ENCODE measurements around the gene BRD1.
"Not testable (repeated sequence)": the region's sequence is repeated elsewhere in the genome, so short reads cannot be mapped to it uniquely, and the experiment has no call there.

BRD1 gene

DNA sequence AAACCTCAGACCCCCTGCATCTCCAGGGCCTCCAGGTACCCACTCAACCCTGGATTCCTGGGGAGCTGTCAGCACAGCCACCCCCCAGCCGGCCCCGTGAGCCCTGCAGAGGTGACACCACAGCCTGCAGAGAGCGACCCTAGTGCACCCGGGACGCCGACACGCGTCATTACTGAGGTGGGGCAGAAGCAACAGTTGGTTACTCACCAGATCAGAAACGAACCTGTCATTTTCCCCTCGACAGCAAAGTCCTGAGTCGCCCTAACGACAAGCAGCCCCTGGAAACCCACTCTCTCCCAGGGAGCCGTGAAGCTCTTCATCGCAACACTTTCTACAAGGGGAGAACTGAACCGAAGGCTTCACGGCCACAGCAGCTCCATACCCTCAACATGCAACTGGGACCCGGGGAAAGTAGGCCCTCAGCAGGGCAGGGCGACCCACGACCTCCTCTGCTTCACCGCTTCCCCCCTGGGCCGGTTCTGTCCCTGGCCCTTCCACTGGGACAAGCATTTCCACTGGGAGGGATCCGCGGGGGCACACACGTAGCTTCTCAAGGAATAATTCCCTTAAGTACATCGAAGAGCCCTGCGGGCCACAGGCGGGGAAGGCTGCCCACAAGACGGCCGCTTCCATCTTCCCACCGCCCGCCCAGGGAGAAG is 1.6 kb downstream of the BRD1 start:
- no peak for DNase-seq (ENCODE audit: low spot score)

DNA sequence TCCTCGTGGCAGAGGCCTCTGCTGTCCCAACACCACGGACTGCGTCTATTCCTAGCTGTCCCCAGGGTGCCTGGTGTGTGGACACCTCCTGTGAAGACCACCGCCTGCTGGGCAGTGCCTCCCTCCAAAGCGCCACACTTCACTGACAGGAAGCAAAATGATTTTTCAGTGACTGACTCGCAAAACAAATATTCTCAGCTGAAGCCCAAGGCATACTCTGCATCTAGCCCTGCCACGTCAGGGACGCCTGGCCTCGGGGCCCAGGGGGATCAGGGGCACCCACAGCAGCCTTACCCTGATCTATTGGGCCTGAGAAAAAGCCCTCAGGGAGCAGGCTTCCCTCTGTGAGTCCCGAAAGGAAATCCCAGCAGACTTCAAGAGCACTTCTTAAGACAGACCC is 2.2 kb downstream of the BRD1 start:
- no peak for DNase-seq (ENCODE audit: low spot score)

DNA sequence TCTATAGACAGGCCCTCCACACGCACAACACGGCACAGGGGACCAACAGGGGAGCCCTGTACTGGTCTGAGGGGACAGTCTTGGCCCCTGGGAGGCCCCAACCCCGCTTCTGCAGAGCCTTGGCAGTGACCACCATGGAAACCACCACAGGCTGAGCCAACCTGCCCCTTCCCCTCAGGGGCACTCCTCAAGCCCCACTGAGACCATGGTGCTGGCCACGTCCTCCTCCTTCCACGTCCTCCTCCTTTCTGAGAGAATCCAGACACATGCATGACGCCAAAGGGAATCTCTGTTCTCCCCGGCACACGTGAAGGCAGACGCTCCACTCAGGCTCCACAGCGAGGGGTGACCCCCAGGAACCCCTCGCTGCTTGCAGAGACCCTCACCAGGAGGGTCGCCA is 2.7 kb downstream of the BRD1 start:
- no peak for DNase-seq (ENCODE audit: low spot score)

DNA sequence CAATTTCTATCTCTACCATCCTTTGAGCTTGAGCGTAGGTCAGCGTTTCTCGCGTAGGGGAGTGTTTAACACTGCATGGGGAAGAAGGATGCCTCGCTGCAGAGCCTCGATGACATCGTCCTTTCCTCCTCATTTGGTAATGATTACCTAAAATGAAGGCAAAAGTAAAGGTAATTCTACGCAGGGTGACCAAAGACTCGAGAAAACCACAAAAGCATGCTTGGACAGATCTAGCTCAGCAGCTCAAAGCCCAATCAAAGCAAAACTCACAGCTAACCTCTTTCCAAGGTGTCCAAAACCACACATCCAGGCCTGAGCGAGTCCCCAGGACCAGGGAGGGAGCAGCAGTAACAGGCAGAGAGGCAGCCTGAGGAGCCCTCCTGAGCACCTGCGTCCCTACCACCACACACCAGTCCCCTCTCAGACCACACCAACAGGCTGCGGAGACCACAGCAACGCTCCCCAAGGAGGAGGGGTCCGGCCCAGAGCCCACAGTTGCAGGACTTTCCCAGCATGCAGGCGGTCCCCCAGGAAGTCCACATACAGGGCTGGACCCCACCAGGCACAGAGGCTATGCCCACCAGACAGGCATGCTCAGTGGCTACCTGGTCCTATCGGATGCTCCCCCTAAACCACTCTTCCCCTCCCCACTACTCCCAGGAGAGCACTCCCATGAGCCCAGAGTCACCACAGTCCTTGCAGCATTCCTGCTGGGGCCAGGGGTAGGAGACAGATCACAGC is 3.3 kb downstream of the BRD1 start:
- DNase-seq (ENCODE audit: low spot score), result no peak

DNA sequence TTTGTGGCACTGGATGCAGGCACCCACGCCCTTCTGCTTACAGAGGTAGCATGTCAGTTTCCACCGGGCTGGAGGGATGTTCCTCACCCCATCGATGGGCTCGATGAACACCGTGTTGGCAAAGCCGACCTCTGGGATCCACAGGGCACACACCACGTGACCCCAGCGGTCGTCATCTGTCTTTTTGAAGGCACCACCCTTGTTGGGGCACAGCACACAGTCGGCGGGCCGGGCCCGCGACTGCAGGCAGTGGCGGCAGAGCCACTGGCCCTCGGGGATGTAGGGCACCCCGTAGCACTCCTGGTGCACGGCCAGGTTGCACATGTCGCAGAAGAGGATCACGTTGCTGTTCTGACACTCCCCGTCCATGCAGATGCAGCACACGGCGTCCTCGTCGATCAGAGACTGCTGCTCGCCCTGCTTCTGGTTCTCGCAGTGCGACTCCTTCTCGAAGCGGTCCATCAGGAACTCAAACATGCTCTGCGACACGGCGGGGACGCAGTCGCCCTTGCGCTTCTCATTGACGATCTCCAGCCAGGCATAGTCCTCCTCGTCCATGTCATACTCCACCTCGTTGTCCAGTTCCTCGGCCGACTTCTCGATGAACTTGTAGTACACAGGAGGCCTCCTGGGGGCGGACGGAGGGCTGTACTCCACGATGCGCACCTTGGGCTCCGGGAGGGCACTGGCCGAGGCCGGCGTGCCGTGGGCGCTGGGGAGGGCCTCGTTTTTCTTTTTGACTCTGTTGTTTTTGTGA is 4.2 kb downstream of the BRD1 start:
- no peak for DNase-seq (ENCODE audit: low spot score)

DNA sequence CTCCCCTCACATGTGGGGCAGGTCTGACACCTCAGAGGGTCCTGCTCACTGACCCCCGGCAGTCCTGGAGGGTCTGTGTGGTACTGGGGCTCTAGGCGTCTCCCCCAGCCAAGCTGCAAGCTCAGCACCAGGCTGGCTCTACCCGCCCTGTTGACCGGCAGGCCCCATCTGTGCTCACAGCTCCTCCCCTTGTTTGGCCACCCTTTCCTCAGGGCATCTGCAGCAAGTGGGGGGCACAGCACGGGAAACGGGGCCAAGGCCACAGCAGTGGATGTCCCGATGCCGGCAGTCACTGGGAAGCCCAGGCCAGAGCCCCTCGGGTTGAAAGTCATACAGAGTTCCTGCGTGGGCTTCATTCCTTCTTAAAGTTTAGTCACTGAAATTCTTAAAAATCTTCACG is 5.9 kb downstream of the BRD1 start:
- not testable (repeated sequence) for DNase-seq (ENCODE audit: low spot score)

DNA sequence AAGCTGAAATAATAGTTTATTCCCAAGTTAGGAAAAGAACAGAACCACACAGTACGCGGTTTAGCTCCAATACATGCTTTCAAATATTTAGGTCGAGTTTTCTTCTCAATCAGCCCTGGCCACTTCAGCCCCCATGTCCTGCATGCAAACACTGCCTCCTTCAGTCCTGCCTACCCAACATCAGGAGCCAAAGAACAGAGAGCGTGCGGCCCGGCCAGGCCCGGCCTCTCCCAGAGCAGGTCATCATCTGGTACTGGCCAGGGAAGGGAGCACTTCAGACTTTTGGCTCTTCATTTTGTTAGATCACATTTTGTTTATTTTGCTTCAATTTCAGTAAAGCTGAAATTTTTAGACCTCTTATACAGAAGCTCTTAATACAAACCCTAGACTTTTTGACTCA is 6.7 kb downstream of the BRD1 start:
- DNase-seq (ENCODE audit: low spot score), result no peak

DNA sequence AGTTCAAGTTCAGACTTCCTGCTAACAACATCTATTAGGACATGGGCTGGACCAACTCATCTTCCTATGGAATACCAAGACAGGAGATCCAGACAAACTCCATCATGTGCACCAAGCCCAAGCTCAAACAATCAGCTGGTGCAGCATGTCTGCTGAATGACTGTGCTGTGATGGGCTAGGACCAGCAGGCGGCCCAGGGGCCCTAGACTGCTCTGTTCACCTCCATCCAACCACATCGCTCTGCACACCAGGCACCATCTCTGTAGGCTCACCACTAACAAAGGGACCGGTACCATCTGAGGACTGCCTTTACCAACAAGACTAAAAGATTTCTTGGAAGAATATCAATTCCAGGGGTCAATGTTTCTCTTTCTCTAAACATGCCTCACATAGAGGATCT is 10.3 kb downstream of the BRD1 start:
- DNase-seq (ENCODE audit: low spot score), result no peak

DNA sequence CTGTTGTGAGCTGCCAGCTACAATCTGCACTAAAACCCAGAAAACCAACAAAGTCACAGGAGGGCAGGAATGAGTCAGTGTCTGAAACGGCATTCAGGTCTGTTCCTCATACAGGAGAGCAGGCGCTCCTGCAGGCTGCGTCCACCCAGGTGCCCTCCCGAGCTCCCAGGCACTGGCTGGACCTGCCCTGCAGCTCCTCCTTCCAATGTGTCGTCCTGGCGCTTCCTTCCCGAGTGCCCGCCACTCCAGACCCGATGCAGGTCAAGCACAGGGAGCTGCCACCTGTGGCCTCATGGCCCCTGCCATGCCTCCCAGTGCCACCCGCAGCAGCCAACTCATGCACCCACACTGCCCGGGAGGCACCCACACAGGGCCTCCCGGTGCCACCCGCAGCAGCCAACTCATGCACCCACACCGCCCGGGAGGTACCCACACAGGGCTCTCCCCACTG is 12.0 kb downstream of the BRD1 start:
- no peak for DNase-seq (ENCODE audit: low spot score)

DNA sequence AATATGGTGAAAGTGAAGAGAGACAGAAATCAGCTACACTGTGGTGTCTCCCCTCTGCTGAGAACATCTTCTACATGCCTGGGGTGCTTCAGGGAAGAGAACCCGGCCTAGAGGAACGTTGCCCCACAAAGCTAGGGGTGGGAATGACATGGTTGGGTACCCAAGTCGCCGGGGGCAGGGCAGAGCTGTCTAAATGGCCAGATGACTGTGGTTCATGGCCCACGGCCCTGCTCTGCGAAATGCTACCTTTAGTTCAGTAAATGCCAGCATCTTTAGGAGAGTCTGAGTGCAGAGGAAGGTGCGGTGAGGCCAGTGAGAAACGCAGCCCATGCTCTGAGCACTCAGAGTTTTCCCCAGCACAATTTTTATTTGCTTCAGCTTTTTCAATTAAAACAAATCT is 12.8 kb downstream of the BRD1 start:
- DNase-seq (ENCODE audit: low spot score), result no peak

DNA sequence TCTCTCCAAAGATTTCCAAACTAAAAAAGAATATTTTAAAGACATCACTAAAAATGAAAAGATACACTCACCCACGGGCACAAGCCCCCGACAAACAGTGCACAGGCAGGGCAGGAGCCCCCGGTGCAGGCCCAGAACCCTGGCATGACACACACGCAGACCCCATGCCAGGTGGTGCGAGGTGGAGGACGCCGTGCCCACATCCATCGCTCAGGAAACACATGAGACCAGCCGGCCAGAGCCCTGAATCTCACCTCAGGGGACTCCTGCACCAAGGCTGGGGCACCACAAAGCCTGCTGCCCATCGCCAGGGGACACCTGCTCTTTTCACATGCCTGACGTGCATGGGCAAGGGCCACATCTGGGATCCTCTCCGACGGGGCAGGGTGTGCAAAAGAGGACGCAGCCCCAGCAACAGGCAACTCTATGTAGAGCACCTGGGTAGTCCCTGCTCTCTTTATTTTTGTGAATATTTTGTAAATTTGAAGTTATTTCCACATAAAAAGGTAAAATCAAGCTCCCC is 13.4 kb downstream of the BRD1 start:
- no peak for DNase-seq (ENCODE audit: low spot score)

DNA sequence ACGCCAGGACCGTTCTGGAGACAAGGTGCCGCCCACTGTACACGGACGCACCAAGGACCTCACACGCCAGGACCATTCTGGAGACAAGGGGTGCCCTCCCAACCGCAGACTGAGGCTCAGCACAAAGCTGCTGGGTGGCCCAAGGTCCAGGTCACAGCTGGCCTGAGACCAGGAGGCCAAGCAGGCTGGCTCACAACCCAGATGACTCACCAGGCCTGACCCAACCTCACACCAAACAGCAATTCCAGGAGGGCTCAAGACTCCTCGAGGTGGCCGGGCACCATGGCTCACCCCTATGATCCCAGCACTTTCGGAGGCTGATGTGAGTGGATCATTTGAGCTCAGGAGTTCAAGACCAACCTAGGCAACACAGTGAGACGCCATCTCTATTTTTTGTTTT is 14.8 kb downstream of the BRD1 start:
- DNase-seq (ENCODE audit: low spot score), result no peak

DNA sequence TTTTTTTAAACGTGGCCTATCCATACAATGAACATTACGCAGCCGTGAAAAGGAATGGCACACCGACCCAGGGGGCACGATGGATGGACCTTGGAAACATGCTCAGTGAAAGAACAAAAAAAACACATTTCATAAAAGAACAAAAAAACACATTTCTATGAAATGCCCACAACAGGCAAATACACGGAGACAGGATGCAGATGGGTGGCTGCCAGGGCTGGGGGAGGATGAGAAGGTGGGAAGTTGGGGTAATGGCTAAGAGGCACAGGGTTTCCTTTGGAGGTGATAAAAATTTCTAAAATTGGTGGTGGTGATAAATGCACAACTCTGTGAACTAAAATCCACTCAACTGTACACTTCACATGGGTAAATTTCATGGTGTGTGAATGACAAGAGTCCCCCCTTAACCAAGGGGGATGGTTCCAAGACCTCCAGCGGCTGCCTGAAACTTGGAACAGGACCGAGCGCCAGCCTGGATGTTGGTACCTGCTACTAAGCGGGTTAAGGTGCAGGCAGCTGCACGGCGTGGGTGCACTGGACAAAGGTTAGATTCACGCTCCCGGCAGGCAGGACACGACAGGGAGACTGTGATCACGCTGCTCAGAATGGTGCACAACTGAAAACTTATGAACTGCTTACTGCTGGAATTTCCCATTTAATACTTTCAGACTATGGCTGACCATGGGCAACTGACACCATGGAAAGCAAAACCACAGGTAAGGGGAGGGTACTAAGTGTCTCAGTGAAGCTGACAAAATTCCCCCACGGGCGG is 16.5 kb downstream of the BRD1 start:
- DNase-seq (ENCODE audit: low spot score), result no peak

DNA sequence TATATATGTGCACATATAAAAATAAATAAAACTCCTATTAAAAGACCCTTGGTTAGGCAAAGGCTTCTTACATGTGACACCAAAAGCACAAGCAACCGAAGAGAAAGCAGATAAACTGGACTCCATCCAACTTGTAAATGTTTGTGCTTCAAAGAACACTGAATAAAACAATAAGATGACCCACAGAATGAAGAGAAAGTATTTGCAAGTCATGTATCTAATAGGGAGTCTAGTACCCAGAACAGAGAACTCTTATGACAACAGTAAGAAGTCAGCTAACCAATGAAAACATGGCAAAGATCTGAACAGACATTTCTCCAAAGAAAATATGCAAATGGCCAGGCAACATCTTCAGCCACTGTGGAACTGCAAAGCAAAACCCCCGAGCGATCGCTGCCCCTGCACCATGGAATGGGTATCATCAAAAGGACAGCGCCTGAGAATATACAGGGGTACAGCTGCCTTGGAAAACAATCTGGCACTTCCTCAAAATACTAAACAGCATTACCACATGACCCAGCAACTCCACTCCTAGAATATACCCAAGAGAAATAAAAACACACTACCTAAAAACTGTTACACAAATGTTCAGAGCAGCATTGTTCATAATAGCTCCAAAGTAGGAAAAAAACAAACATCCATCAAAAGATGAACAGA is 17.2 kb downstream of the BRD1 start:
- DNase-seq (ENCODE audit: low spot score), result no peak

DNA sequence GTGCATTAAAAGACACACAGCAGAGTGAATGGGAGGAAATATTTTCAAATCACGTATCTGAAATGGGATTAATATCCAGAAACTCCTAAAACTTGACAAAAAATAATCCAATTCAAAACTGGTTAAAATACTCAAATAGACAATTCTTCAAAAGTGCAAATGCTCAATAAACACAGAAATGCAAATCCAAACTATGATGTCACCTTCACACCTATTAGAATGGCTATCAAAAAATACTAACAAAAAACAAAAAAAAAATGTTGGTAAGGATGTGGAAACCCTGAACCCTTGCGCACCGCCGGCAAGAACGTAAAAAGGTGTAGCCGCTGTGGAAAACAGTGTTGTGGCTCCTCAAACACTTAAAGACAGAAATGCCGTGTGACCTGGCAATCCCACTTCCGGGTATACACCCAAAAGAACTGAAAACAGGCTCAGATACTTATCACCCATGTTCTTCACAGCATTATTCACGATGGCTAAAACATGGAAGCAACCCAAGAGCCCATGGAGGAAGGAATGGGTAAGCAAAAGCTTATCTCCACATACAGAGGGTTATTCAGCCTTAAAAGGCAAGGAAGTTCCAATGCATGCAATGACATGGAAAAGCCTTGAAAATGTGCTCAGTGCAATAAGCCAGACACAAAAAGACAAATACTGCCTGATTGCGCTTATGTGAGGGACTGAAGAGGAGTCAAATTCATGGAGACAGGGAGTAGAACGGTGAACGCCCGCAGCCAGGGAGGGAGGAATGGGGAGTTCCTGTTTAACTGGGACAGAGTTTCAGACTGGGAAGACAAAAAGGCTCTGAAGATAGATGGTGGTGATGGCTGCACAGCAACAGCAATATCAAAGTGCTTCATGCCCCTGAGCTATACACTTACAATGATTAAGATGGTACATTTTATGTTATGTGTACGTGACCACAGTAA is 19.6 kb downstream of the BRD1 start:
- no peak for DNase-seq (ENCODE audit: low spot score)

DNA sequence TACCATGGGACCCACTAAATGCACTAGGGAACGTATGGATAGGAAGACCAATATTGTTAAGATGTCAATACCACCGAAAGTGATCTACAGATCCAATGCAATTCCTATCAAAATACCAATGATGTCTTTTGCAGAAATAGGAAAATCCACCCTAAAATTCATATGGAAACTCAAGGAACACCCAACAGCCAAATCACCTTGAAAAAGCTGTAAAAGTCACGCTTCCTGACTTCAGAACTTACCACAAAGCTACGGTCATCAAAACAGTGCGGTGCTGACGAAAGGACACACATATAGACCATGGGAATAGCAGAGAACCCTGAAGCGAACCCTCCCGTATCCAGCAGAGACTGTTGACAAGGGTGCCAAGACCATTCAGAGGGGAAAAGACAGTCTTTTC is 20.5 kb downstream of the BRD1 start:
- no peak for DNase-seq (ENCODE audit: low spot score)

DNA sequence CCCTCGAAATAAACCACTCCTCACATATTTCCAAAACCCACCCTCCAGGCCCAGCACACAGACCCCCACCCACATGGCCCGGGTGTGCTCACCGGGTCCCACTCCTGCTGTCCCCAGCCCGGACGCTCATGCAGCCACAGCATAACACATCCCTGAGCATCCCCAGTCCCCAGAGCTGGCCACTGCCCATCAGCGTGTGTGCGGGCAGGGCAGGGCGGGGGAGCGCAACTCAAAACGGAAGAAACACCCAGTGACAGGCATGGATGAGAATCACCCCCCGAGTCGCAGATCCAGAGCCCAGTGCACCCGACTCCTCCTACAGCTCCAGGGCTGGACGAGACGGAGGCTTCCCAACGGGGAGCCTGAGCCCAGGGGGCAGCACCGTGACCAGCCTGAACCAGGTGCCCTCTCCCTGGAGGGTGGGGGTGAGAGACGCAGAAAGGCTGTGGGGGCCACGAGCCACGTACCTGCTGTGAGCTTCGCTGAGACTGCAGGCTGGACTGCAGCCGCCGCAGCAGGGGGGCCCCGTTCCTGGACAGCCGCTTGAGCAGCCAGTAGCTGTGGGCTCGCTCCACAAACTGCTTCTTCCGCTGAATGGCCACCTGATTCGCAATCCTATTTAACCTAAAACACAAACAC is 23.8 kb downstream of the BRD1 start:
- no peak for DNase-seq (ENCODE audit: low spot score)

DNA sequence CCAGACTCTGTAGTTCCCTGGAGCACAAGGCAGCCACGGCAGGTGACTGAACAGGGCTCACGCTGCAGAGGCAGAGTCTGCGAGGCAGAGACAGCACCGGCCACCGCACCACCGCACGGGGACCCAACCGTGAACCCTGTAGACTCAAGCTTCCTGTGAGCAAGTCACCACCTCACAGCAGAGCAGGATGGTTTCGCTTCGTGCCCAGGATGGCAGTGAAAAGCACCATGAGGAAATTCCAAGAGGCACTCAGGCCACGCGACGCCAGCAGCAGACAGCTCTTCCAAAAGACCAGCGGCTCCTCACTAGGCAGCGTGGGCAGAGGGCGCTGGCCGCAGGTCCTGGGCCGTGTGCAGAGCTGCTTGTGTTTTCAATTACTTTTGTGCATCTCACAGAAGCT is 24.5 kb downstream of the BRD1 start:
- no peak for DNase-seq (ENCODE audit: low spot score)

DNA sequence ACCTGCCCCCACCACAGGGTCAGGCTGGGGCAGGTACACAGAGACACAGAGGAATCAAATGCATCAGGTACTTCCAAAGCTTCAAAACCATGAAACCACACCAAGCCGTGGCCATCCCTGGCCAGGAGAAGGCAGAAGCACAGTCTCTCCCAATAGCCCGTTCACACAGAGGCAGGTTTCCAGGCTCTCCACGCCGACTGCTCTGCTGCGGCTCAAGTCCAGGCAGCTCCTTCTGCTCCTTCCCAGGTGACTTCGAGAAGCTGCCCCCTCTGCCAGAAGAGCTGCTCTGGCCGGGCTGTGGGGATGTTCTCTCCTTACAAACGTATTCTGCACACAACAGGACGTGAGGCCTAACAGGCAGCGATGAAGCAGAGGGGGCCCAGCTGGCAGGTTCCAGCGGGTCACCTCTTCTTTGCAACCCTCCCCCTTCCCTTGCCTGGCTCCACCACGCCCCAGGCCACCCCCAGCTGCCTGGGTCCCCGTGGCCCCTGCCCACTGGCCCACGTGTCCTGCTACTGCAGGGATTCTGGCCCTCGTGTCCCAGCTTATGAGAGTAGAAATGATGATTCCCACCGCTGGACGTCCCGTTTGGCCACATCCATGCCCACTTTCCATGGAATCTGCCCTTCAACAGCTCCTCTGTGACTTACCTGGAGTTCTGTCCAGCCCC is 26.1 kb downstream of the BRD1 start:
- no peak for DNase-seq (ENCODE audit: low spot score)

All from globus pallidus (tissue), 1 donor.